GM21528 (cell line): ENCODE data around the gene AIPL1.

Experiments
- ATAC-seq: cut with Tn5 transposase; IDR thresholded peaks from one replicate; pipeline ENCODE4 v1.9.1; 2021; ENCODE audit warnings: mild to moderate bottlenecking, moderate library complexity; ENCODE audit not compliant: unreplicated experiment, low FRiP score

AIPL1 gene

GRCh38 chr17:6452471-6453266 lies 17.7 kb upstream of the AIPL1 start:
- no peak for ATAC-seq

GRCh38 chr17:6450926-6451832 lies 16.3 kb upstream of the AIPL1 start:
- ATAC-seq = no peak

- no peak for ATAC-seq
Measured at GRCh38 chr17:6449307-6449706, 14.4 kb upstream of the AIPL1 start.

- no peak for ATAC-seq
Measured at GRCh38 chr17:6448473-6448872, 13.6 kb upstream of the AIPL1 start.

GRCh38 chr17:6446516-6447100 lies 11.7 kb upstream of the AIPL1 start:
- ATAC-seq = no peak

- ATAC-seq = no peak
Measured at GRCh38 chr17:6444571-6445335, 9.8 kb upstream of the AIPL1 start.

- ATAC-seq = peak; percentile 80
Measured at GRCh38 chr17:6443692-6444570, 9.0 kb upstream of the AIPL1 start, which contains the start of gene PIMREG. Gene PIMREG (plus strand): TSS chr17:6444455. CDS start chr17:6445111, 656 bp downstream.

GRCh38 chr17:6442775-6443174 lies 7.9 kb upstream of the AIPL1 start:
- no peak for ATAC-seq

- no peak for ATAC-seq
Measured at GRCh38 chr17:6439951-6440350, 5.0 kb upstream of the AIPL1 start.

- no peak for ATAC-seq
Measured at GRCh38 chr17:6437956-6438355, 3.0 kb upstream of the AIPL1 start.

GRCh38 chr17:6437466-6437865 lies 2.5 kb upstream of the AIPL1 start:
- ATAC-seq = no peak

GRCh38 chr17:6435968-6436367 lies 1.0 kb upstream of the AIPL1 start:
- ATAC-seq = no peak

GRCh38 chr17:6430769-6431168 lies 4.2 kb downstream of the AIPL1 start:
- no peak for ATAC-seq

- no peak for ATAC-seq
Measured at GRCh38 chr17:6429266-6429665, 5.7 kb downstream of the AIPL1 start.

GRCh38 chr17:6428207-6428965 lies 6.5 kb downstream of the AIPL1 start:
- no peak for ATAC-seq

GRCh38 chr17:6427279-6427781 lies 7.6 kb downstream of the AIPL1 start:
- ATAC-seq = no peak

- ATAC-seq = no peak
Measured at GRCh38 chr17:6426356-6427101, 8.4 kb downstream of the AIPL1 start.

GRCh38 chr17:6425407-6425806 lies 9.5 kb downstream of the AIPL1 start:
- ATAC-seq = no peak
